Measurements from ENCODE around the gene EPS8.

EPS8 gene

DNA sequence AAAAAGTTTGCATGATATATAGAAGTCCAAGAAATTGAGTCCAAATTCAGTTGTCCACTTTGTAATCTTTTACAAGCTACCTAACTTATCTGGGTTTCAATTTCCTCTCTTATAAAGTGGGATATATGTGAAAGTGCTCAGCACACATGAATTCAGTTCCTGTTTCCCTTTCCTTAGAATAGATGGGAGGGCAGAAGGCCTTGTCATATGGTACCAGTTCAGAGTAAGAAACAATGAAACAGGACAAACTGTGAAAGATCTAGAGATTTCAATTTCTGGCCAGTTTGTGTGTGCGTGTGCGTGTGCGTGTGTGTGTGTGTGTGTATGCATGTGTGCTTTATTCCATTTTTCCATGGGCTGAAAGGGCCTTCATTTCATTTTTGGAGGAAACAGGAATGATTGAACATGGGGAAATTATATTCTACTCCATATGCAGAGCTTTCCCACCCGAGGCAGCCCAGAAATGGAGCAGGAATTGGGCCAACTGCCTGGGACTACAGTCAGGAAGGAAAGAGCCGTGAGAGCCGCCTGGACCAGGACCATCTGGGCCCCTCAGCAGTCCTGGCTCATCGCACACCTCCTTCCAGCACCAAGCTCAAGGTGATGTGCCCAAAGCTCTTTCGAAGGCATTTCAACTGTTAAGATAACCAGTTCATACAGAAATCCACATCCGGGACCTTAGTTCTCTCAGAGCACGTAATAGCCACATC lies 183.2 kb downstream of the EPS8 start:
- Histone ChIP-seq H3K4ac (ENCODE audit: low read depth in 1 of 2, low read length in 2 of 2) (no peak overlapping the region), H3K27ac (ENCODE audit: low read length, poor library complexity, severe bottlenecking) (no peak overlapping the region), H3K79me1 (replicated peaks; ENCODE audit: low read length, poor library complexity, severe bottlenecking) (no peaks in the 10 kb centered on the region), H3K14ac (ENCODE audit: low read length in 2 of 2) (no peak overlapping the region), H3K23ac (ENCODE audit: low read length in 2 of 2) (no peak overlapping the region), H2BK5ac (ENCODE audit: low read depth, low read length, poor library complexity, severe bottlenecking) (no peak overlapping the region), H2AK5ac (ENCODE audit: low read length, severe bottlenecking) (no peak overlapping the region), H3K36me3 (ENCODE audit: control insufficient read depth in 1 of 2, insufficient read depth in 2 of 2, low read depth in 1 of 2, low read length in 2 of 2) (no peaks in the 10 kb centered on the region), H4K91ac (ENCODE audit: low read length) (no peak overlapping the region), H3K9me3 (ENCODE audit: control insufficient read depth, low read length) (no peaks in the 10 kb centered on the region), H3K4me1 (ENCODE audit: control insufficient read depth, insufficient read depth, low read depth, low read length) (peaks cover 11% of the 10 kb centered on the region), H2BK12ac (ENCODE audit: low read length in 2 of 2) (no peak overlapping the region), H2BK15ac (ENCODE audit: low read depth, poor library complexity, severe bottlenecking) (no peak overlapping the region), H2AFZ (ENCODE audit: low read depth, low read length) (no peak overlapping the region), H3K4me2 (ENCODE audit: low read length, poor library complexity, severe bottlenecking) (no peak overlapping the region), H3K27me3 (ENCODE audit: control insufficient read depth in 1 of 2, insufficient read depth in 1 of 2, low read length in 2 of 2) (no peaks in the 10 kb centered on the region), H4K8ac (ENCODE audit: low read length) (no peak overlapping the region), H3K9ac (ENCODE audit: low read length) (no peak overlapping the region), H3K4me3 (ENCODE audit: insufficient read depth in 1 of 2, low read depth in 1 of 2, low read length in 2 of 2) (no peak overlapping the region), H3K18ac (ENCODE audit: low read depth in 1 of 2, low read length in 2 of 2) (no peak overlapping the region), H2BK120ac (ENCODE audit: low read depth, low read length) (no peak overlapping the region)
- 98% methylated on average over 8 of the region's 10 CpGs for WGBS
- no peak for DNase-seq

DNA sequence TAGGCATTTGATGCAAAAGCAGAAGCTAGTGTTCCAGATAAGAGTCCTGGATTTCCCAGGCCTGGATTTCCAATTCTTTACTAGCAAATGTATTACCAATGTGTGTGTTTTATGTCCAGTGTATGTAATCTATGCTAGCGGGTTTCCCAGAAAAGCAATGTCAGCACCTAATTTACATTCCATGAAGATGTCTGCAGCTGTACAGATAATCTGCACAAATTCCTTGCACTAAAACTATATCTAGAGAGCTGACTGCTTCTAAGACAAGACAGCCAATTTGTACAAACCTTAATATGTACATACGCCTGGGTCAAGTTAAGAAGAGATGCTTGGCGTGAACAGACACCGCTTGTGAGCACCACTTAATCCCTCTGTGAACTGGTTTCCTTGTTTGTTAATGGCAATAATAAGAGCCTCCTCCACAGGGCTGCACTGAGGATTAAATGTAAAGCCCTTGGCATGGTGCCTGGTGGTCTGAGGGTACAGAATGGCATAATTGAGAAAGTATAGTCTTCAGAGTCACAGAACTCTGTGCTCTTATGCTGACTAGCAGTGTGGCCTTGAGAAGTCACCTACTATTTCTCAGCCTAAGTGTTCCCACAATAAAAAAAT lies 185.6 kb downstream of the EPS8 start:
- Histone ChIP-seq H2BK5ac (ENCODE audit: low read depth, low read length, poor library complexity, severe bottlenecking) (no peak overlapping the region), H3K4me1 (ENCODE audit: control insufficient read depth, insufficient read depth, low read depth, low read length) (peaks cover 11% of the 10 kb centered on the region), H3K14ac (ENCODE audit: low read length in 2 of 2) (no peak overlapping the region), H3K9ac (ENCODE audit: low read length) (no peak overlapping the region), H4K8ac (ENCODE audit: low read length) (no peak overlapping the region), H2BK120ac (ENCODE audit: low read depth, low read length) (no peak overlapping the region), H3K36me3 (ENCODE audit: control insufficient read depth in 1 of 2, insufficient read depth in 2 of 2, low read depth in 1 of 2, low read length in 2 of 2) (no peaks in the 10 kb centered on the region), H3K4me2 (ENCODE audit: low read length, poor library complexity, severe bottlenecking) (no peak overlapping the region), H3K27ac (ENCODE audit: low read length, poor library complexity, severe bottlenecking) (peak overlapping the region; percentile 14), H3K9me3 (ENCODE audit: control insufficient read depth, low read length) (no peaks in the 10 kb centered on the region), H2BK15ac (ENCODE audit: low read depth, poor library complexity, severe bottlenecking) (no peak overlapping the region), H3K4ac (ENCODE audit: low read depth in 1 of 2, low read length in 2 of 2) (no peak overlapping the region), H2AK5ac (ENCODE audit: low read length, severe bottlenecking) (peak overlapping the region; percentile 55), H3K79me1 (replicated peaks; ENCODE audit: low read length, poor library complexity, severe bottlenecking) (no peaks in the 10 kb centered on the region), H2AFZ (ENCODE audit: low read depth, low read length) (no peak overlapping the region), H3K27me3 (ENCODE audit: control insufficient read depth in 1 of 2, insufficient read depth in 1 of 2, low read length in 2 of 2) (no peaks in the 10 kb centered on the region), H2BK12ac (ENCODE audit: low read length in 2 of 2) (no peak overlapping the region), H4K91ac (ENCODE audit: low read length) (no peak overlapping the region), H3K18ac (ENCODE audit: low read depth in 1 of 2, low read length in 2 of 2) (no peak overlapping the region), H3K23ac (ENCODE audit: low read length in 2 of 2) (no peak overlapping the region), H3K4me3 (ENCODE audit: insufficient read depth in 1 of 2, low read depth in 1 of 2, low read length in 2 of 2) (no peak overlapping the region)
- WGBS = 80% methylated on average over 4 of the region's 4 CpGs
- peak; percentile 55 for DNase-seq

DNA sequence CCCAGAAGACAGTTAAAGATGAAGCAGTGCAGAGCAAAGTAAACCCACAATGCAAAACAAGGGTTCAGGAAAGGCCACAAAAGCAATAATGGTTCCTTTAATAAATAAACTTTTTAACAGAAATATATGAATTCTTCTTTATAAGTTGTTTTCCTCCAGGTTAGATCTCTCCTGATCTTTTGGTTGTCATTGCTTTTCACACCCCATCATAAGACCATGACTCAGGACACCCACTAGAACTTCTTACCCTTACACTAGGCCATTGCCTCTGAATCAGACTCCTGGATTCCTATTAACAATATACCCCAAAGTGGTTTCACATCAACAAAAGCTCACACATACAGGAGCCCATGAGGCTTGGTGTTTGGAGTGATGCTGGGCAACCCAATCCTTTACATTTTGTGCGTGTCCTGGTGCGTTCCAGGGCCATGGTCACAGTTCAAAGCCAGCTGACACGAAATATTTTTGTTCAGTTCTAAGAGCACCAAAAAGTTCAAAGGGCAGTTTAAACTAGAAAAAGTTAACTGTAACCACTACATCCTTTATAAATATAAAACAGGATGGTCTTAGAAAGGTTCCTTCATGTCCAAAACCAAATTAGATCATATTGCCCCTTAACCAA lies 187.0 kb downstream of the EPS8 start:
- Histone ChIP-seq H3K4me2 (ENCODE audit: low read length, poor library complexity, severe bottlenecking) (no peak overlapping the region), H3K18ac (ENCODE audit: low read depth in 1 of 2, low read length in 2 of 2) (peak overlapping the region in 1 of 2 experiments; percentile 6), H2BK12ac (ENCODE audit: low read length in 2 of 2) (no peak overlapping the region), H3K9ac (ENCODE audit: low read length) (peak overlapping the region; percentile 50), H3K27me3 (ENCODE audit: control insufficient read depth in 1 of 2, insufficient read depth in 1 of 2, low read length in 2 of 2) (no peaks in the 10 kb centered on the region), H3K36me3 (ENCODE audit: control insufficient read depth in 1 of 2, insufficient read depth in 2 of 2, low read depth in 1 of 2, low read length in 2 of 2) (no peaks in the 10 kb centered on the region), H3K27ac (ENCODE audit: low read length, poor library complexity, severe bottlenecking) (peak overlapping the region; percentile 70), H2AFZ (ENCODE audit: low read depth, low read length) (no peak overlapping the region), H2AK5ac (ENCODE audit: low read length, severe bottlenecking) (no peak overlapping the region), H3K14ac (ENCODE audit: low read length in 2 of 2) (no peak overlapping the region), H3K79me1 (replicated peaks; ENCODE audit: low read length, poor library complexity, severe bottlenecking) (no peaks in the 10 kb centered on the region), H4K91ac (ENCODE audit: low read length) (no peak overlapping the region), H3K4ac (ENCODE audit: low read depth in 1 of 2, low read length in 2 of 2) (no peak overlapping the region), H2BK5ac (ENCODE audit: low read depth, low read length, poor library complexity, severe bottlenecking) (no peak overlapping the region), H4K8ac (ENCODE audit: low read length) (no peak overlapping the region), H2BK120ac (ENCODE audit: low read depth, low read length) (no peak overlapping the region), H3K9me3 (ENCODE audit: control insufficient read depth, low read length) (no peaks in the 10 kb centered on the region), H3K4me3 (ENCODE audit: insufficient read depth in 1 of 2, low read depth in 1 of 2, low read length in 2 of 2) (no peak overlapping the region), H2BK15ac (ENCODE audit: low read depth, poor library complexity, severe bottlenecking) (no peak overlapping the region), H3K23ac (ENCODE audit: low read length in 2 of 2) (no peak overlapping the region), H3K4me1 (ENCODE audit: control insufficient read depth, insufficient read depth, low read depth, low read length) (peaks cover 11% of the 10 kb centered on the region)
- 99% methylated on average over 3 of the region's 3 CpGs for WGBS
- DNase-seq = no peak

GRCh38 chr12:15601210-15601800 lies 187.9 kb downstream of the EPS8 start:
- no peak overlapping the region for H2BK15ac ChIP-seq (ENCODE audit: low read depth, poor library complexity, severe bottlenecking)
- no peak overlapping the region for H3K14ac ChIP-seq (ENCODE audit: low read length in 2 of 2)
- H2BK5ac ChIP-seq (ENCODE audit: low read depth, low read length, poor library complexity, severe bottlenecking) = no peak overlapping the region
- H3K4me2 ChIP-seq (ENCODE audit: low read length, poor library complexity, severe bottlenecking) = no peak overlapping the region
- peak overlapping the region; percentile 50 for H3K9ac ChIP-seq (ENCODE audit: low read length)
- no CpG with 5 or more reads among the region's 1 CpG for WGBS
- H3K4me3 ChIP-seq (ENCODE audit: insufficient read depth in 1 of 2, low read depth in 1 of 2, low read length in 2 of 2) = no peak overlapping the region
- no peak overlapping the region for H3K4ac ChIP-seq (ENCODE audit: low read depth in 1 of 2, low read length in 2 of 2)
- peak; percentile 52 for DNase-seq
- H3K18ac ChIP-seq (ENCODE audit: low read depth in 1 of 2, low read length in 2 of 2) = peak overlapping the region in 1 of 2 experiments; percentile 6
- H3K79me1 ChIP-seq (replicated peaks; ENCODE audit: low read length, poor library complexity, severe bottlenecking) = no peaks in the 10 kb centered on the region
- H2BK120ac ChIP-seq (ENCODE audit: low read depth, low read length) = no peak overlapping the region
- peak overlapping the region in 1 of 2 experiments; percentile 34 for H2BK12ac ChIP-seq (ENCODE audit: low read length in 2 of 2)
- no peaks in the 10 kb centered on the region for H3K9me3 ChIP-seq (ENCODE audit: control insufficient read depth, low read length)
- H2AK5ac ChIP-seq (ENCODE audit: low read length, severe bottlenecking) = peak overlapping the region; percentile 6
- no peaks in the 10 kb centered on the region for H3K27me3 ChIP-seq (ENCODE audit: control insufficient read depth in 1 of 2, insufficient read depth in 1 of 2, low read length in 2 of 2)
- peak overlapping the region; percentile 66 for H3K27ac ChIP-seq (ENCODE audit: low read length, poor library complexity, severe bottlenecking)
- peaks cover 11% of the 10 kb centered on the region for H3K4me1 ChIP-seq (ENCODE audit: control insufficient read depth, insufficient read depth, low read depth, low read length)
- H3K23ac ChIP-seq (ENCODE audit: low read length in 2 of 2) = no peak overlapping the region
- no peak overlapping the region for H2AFZ ChIP-seq (ENCODE audit: low read depth, low read length)
- H4K8ac ChIP-seq (ENCODE audit: low read length) = no peak overlapping the region
- H4K91ac ChIP-seq (ENCODE audit: low read length) = no peak overlapping the region
- H3K36me3 ChIP-seq (ENCODE audit: control insufficient read depth in 1 of 2, insufficient read depth in 2 of 2, low read depth in 1 of 2, low read length in 2 of 2) = no peaks in the 10 kb centered on the region

All from mesenchymal stem cell (in vitro differentiated cells and primary cell).